ENCODE measurements around the gene NUP98. TPM values are rescaled to one million over a fixed set of nuclear protein-coding genes. Genes with fewer than 3 reads are reported as not detected.

Gene NUP98
- polyA plus RNA-seq, 3 donors, result 19.6 to 76.2 (median 28.5) TPM

DNA sequence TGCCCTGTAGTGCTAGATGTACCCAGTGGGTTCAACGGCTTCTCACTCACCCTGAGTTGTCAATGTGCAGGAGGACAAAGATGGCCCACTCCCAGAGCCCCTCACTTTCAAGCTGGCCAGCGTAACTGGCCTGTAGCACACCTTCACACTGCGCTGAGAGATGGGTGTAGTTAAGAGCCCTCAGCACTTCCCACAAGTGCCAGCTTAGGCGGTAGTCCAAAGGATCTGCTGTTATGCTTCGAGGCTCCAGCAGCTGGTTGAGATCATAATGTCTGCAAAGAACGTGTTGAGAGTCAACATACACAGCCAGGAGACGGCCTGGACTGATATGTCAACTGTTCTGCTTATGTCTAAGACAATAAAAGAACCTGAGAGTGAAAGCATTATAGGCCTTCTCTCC, 111.4 kb downstream of the NUP98 start:
- no peak for TF ChIP-seq CTCF (IDR thresholded peaks at IDR 0.05)

GRCh38 chr11:3684819-3685172, 112.6 kb downstream of the NUP98 start:
- H3K4me2 ChIP-seq (replicated peaks; ENCODE audit: extremely low read depth, low read length, poor library complexity, severe bottlenecking), result no peak overlapping the region
- H4K20me1 ChIP-seq (ENCODE audit: insufficient read depth, low read length), result no peaks in the 10 kb centered on the region
- DNase-seq, result no peak
- no peaks in the 10 kb centered on the region for H3K4me1 ChIP-seq (ENCODE audit: control insufficient read depth in 1 of 2, insufficient read depth in 2 of 2, low read length in 2 of 2)
- WGBS (ENCODE audit: insufficient coverage), result no CpG with 5 or more reads among the region's 2 CpGs
- H3K27me3 ChIP-seq (ENCODE audit: control insufficient read depth in 2 of 2, insufficient read depth in 2 of 2, low read length in 2 of 2), result no peaks in the 10 kb centered on the region
- H3K27ac ChIP-seq (ENCODE audit: low read depth in 1 of 2, low read length in 2 of 2), result no peak overlapping the region
- H2AFZ ChIP-seq (ENCODE audit: insufficient read depth, low read depth, low read length, poor library complexity, severe bottlenecking), result no peak overlapping the region
- no peaks in the 10 kb centered on the region for H3K79me2 ChIP-seq (ENCODE audit: insufficient read depth, low read length)
- Mint-ChIP-seq H3K27ac (peak overlapping the region in 2 of 7 donors; percentile 6 to 58), H3K27me3 (ENCODE audit: low read depth in 3 of 3) (no peaks in the 10 kb centered on the region), H3K4me1 (no peaks in the 10 kb centered on the region), H3K4me3 (no peak overlapping the region), H3K36me3 (peaks cover 79 to 95% of the 10 kb centered on the region in 2 donors), H3K9me3 (no peaks in the 10 kb centered on the region)
- H3K4me3 ChIP-seq (replicated peaks in 1 of 3; ENCODE audit: low read depth in 2 of 3, low read length in 3 of 3), result no peak overlapping the region
- peaks cover 85 to 94% of the 10 kb centered on the region in 2 donors for H3K36me3 ChIP-seq (replicated peaks in 1 of 2; ENCODE audit: control insufficient read depth in 1 of 2, insufficient read depth in 2 of 2, low read length in 2 of 2)
- no peak overlapping the region for H3K9ac ChIP-seq (ENCODE audit: insufficient read depth, low read length, poor library complexity, severe bottlenecking)
- H3K9me3 ChIP-seq (replicated peaks in 1 of 2; ENCODE audit: control insufficient read depth in 1 of 2, insufficient read depth in 1 of 2, low read length in 2 of 2), result no peaks in the 10 kb centered on the region
- intact Hi-C loops (cut with micrococcal nuclease), result no loop called here
- TF ChIP-seq CTCF (IDR thresholded peaks at IDR 0.05), result no peak

More for the DNA sequence above, 111.4 kb downstream of the NUP98 start:
- Mint-ChIP-seq H3K36me3 (peaks cover 74 to 95% of the 10 kb centered on the region in 2 donors), H3K27ac (peak overlapping the region in 1 of 7 donors; percentile 55), H3K27me3 (ENCODE audit: low read depth in 3 of 3) (no peaks in the 10 kb centered on the region), H3K4me3 (no peak overlapping the region), H3K4me1 (no peaks in the 10 kb centered on the region), H3K9me3 (no peaks in the 10 kb centered on the region)
- no peaks in the 10 kb centered on the region for H3K9me3 ChIP-seq (replicated peaks in 1 of 2; ENCODE audit: control insufficient read depth in 1 of 2, insufficient read depth in 1 of 2, low read length in 2 of 2)
- no peaks in the 10 kb centered on the region for H3K27me3 ChIP-seq (ENCODE audit: control insufficient read depth in 2 of 2, insufficient read depth in 2 of 2, low read length in 2 of 2)
- no peak for DNase-seq
- 100% methylated on average over 2 of the region's 7 CpGs for WGBS (ENCODE audit: insufficient coverage)
- no peak overlapping the region for H3K9ac ChIP-seq (ENCODE audit: insufficient read depth, low read length, poor library complexity, severe bottlenecking)
- H3K4me2 ChIP-seq (replicated peaks; ENCODE audit: extremely low read depth, low read length, poor library complexity, severe bottlenecking), result no peak overlapping the region
- H4K20me1 ChIP-seq (ENCODE audit: insufficient read depth, low read length), result no peaks in the 10 kb centered on the region
- H3K36me3 ChIP-seq (replicated peaks in 1 of 2; ENCODE audit: control insufficient read depth in 1 of 2, insufficient read depth in 2 of 2, low read length in 2 of 2), result peaks cover 82 to 93% of the 10 kb centered on the region in 2 donors
- peak overlapping the region in 1 of 2 donors; percentile 46 for H3K27ac ChIP-seq (ENCODE audit: low read depth in 1 of 2, low read length in 2 of 2)
- H2AFZ ChIP-seq (ENCODE audit: insufficient read depth, low read depth, low read length, poor library complexity, severe bottlenecking), result no peak overlapping the region
- intact Hi-C loops (cut with micrococcal nuclease), result no loop called here
- H3K4me1 ChIP-seq (ENCODE audit: control insufficient read depth in 1 of 2, insufficient read depth in 2 of 2, low read length in 2 of 2), result no peaks in the 10 kb centered on the region
- H3K4me3 ChIP-seq (replicated peaks in 1 of 3; ENCODE audit: low read depth in 2 of 3, low read length in 3 of 3), result no peak overlapping the region
- H3K79me2 ChIP-seq (ENCODE audit: insufficient read depth, low read length), result no peaks in the 10 kb centered on the region

Data from CD14-positive monocyte (primary cell).